Ascending aorta (tissue), 2 donors: ENCODE data around the gene OSGIN1. TPM values are rescaled to one million over a fixed set of nuclear protein-coding genes. Genes with fewer than 3 reads are reported as not detected.

Experiments used
- DNase-seq, 2 donors: peaks; one replicate each; pipeline ENCODE4 v3.0.0-alpha.2; 2019; ENCODE audit warnings: low spot score in 2 of 2
- H3K27ac ChIP-seq, 2 donors: fragments of 200-600 bp; sonication (generic); one replicate each; pipeline ENCODE4 v1.5.1; 2016 to 2017; ENCODE audit warnings: mild to moderate bottlenecking in 1 of 2
- H3K27me3 ChIP-seq: fragments of 200-600 bp; sonication (generic); one replicate; pipeline ENCODE4 v1.5.1; 2017
- H3K36me3 ChIP-seq, 2 donors: fragments of 200-600 bp; sonication (generic); one replicate each; pipeline ENCODE4 v1.5.1; 2016
- H3K4me1 ChIP-seq, 2 donors: fragments of 200-600 bp; sonication (generic); one replicate each; pipeline ENCODE4 v1.5.1; 2016 to 2017; ENCODE audit warnings: mild to moderate bottlenecking in 1 of 2
- H3K4me3 ChIP-seq, 2 donors: fragments of 200-600 bp; sonication (generic); one replicate each; pipeline ENCODE4 v1.5.1; 2016 to 2017; ENCODE audit warnings: mild to moderate bottlenecking in 1 of 2
- H3K9me3 ChIP-seq, 2 donors: fragments of 200-600 bp; sonication (generic); one replicate each; pipeline ENCODE4 v1.5.1; 2016
- CTCF ChIP-seq, 3 experiments: fragments of 200-600 bp in 2 of 3; fragments of 450-650 bp in 1 of 3; sonication (generic) in 2 of 3; IDR thresholded peaks; one replicate each; pipeline ENCODE4 v1.5.1; 2016 to 2019; ENCODE audit warnings: antibody characterized with exemption in 3 of 3, mild to moderate bottlenecking in 1 of 3, moderate library complexity in 1 of 3
- intact Hi-C: fragments of 100-400 bp; cut with DNase I; formaldehyde crosslinking; loops from one replicate; pipeline ENCODE4 v1.15.1; 2023
- total RNA-seq: library from RNA; depleted of rRNA; stranded (reverse); fragments of >200 nt; gene quantifications from one replicate; pipeline ENCODE4 v1.1.0, GENCODE V29; 2016

Gene OSGIN1
- total RNA-seq, 1 donor from 2014 or later, result 7.8 TPM

DNA sequence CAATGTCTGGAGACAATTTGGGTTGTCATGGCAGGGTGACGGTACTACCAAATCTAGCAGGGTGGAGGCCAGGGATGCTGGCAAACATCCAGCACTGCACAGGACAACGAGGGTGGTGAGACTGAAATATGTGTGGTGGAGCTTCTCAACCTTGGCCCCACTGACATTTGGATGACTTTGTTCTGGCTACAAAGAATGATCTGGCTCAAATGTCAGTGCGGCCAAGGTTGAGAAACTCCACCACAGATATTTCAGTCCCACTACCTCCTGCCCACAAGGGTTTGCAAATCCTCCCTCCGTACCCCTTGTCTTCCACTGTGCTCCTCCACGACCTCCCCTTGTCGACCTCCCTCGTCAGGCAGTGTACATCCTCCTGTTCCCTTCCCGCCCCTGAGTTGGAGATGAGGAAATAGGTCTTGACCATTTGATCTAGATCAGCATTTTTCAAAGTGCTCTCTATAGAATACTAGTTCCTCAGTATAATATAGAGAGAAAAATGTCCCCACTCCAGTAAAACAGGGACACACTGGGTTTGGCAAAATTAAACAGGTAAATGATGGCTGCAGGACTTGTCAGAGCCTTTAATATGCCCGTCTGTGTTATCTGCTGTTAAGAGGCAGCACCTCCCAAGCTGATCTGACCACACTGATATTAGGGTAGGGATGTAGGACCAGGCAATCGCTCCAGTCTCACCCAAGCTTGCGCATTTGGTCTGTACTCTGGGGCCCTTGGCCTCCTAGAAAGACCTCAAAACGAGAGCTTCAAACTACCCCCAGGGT lies 6.8 kb downstream of the OSGIN1 start:
- intact Hi-C loops, result loop anchor here (10.0 kb wide), 1 partner anchor 245 kb away; no protein-coding TSS in a partner anchor
- Histone ChIP-seq H3K36me3 (peaks cover 28 to 56% of the 10 kb centered on the region in 2 donors), H3K9me3 (no peaks in the 10 kb centered on the region), H3K27ac (no peak overlapping the region), H3K4me1 (peaks cover 1 to 6% of the 10 kb centered on the region in 2 donors), H3K4me3 (no peak overlapping the region), H3K27me3 (no peaks in the 10 kb centered on the region)
- no peak for DNase-seq
- no peak for TF ChIP-seq CTCF (IDR thresholded peaks at IDR 0.05)

DNA sequence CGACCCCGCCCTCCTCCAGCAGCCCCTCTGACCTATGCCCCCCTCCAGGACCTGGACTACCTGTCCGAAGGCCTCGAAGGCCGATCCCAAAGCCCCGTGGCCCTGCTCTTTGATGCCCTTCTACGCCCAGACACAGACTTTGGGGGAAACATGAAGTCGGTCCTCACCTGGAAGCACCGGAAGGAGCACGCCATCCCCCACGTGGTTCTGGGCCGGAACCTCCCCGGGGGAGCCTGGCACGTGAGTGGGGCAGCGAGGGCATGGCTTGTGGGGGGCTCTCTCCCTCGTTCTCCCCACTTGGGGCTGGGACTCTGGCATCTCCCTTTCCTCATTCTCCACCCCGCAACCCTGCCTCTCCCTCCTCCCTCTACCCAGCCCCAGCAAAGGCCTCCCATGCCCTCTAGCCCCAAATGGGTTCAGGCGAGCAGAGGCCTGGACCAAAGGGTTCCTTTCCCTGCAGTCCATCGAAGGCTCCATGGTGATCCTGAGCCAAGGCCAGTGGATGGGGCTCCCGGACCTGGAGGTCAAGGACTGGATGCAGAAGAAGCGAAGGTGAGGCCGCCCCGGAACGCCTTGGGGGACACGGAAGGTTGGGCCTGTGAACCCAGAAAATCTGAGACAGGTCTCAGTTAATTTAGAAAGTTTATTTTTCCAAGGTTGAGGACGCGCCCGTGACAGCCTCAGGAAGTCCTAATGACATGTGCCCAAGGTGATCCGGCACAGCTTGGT lies 7.6 kb downstream of the OSGIN1 start:
- intact Hi-C loops, result no loop called here
- Histone ChIP-seq H3K27ac (no peak overlapping the region), H3K9me3 (no peaks in the 10 kb centered on the region), H3K27me3 (no peaks in the 10 kb centered on the region), H3K4me1 (no peaks in the 10 kb centered on the region), H3K36me3 (peaks cover 32 to 62% of the 10 kb centered on the region in 2 donors), H3K4me3 (no peak overlapping the region)
- no peak for DNase-seq
- no peak for TF ChIP-seq CTCF (IDR thresholded peaks at IDR 0.05)

- TF ChIP-seq CTCF (IDR thresholded peaks at IDR 0.05), result no peak
- no peak for DNase-seq
- Histone ChIP-seq H3K4me3 (no peak overlapping the region), H3K9me3 (no peaks in the 10 kb centered on the region), H3K27ac (no peak overlapping the region), H3K27me3 (no peaks in the 10 kb centered on the region), H3K36me3 (peaks cover 36 to 68% of the 10 kb centered on the region in 2 donors), H3K4me1 (no peaks in the 10 kb centered on the region)
- intact Hi-C loops, result no loop called here
Observed at GRCh38 chr16:83961591-83961990, 8.6 kb downstream of the OSGIN1 start.

DNA sequence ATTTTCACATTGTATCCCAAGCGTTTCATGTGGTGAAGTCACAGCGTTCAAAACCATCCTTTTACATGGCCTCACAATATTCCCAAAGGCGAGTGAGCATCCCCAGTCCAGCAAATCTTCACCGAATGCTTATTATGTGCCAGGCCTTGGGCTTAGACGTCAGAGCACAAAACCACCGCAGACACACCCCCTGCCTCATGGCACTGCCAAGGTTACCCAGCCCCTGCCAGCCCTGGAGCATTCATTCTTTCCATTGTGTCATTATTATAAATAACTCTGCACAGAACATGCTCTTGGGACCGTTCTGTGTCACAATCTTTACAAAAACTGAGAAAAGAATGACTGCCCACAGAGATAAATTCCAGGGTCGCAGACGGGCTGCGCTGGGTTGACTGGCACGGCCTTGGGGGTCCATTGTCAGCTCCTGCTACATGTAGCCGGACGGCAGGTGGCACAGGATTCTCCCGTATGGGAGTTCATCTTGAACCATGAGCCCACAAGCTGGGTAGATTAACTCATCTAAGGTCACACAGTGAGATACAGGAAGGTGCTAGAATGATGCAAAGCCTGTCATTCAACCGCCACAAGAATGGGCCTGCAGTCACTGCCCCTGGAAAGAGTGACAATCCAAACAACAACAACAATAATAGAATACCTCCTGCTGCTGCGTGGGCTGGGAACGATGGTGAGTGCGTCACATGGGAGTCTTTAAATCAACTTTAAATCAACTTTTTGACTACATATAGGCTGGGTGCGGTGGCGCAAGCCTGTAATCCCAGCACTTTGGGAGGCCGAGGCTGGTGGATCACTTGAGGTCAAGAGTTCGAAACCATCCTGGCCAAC lies 10.5 kb downstream of the OSGIN1 start:
- H3K27ac ChIP-seq, result peak overlapping the region; percentile 61 to 71
- peaks cover 0 to 3% of the 10 kb centered on the region in 2 donors for H3K4me1 ChIP-seq
- no peaks in the 10 kb centered on the region for H3K27me3 ChIP-seq
- no peak overlapping the region for H3K4me3 ChIP-seq
- no peak for TF ChIP-seq CTCF (IDR thresholded peaks at IDR 0.05)
- intact Hi-C loops, result no loop called here
- H3K36me3 ChIP-seq, result peaks cover 36 to 59% of the 10 kb centered on the region in 2 donors
- H3K9me3 ChIP-seq, result no peaks in the 10 kb centered on the region
- DNase-seq, result peak in 1 of 2 donors; percentile 75

DNA sequence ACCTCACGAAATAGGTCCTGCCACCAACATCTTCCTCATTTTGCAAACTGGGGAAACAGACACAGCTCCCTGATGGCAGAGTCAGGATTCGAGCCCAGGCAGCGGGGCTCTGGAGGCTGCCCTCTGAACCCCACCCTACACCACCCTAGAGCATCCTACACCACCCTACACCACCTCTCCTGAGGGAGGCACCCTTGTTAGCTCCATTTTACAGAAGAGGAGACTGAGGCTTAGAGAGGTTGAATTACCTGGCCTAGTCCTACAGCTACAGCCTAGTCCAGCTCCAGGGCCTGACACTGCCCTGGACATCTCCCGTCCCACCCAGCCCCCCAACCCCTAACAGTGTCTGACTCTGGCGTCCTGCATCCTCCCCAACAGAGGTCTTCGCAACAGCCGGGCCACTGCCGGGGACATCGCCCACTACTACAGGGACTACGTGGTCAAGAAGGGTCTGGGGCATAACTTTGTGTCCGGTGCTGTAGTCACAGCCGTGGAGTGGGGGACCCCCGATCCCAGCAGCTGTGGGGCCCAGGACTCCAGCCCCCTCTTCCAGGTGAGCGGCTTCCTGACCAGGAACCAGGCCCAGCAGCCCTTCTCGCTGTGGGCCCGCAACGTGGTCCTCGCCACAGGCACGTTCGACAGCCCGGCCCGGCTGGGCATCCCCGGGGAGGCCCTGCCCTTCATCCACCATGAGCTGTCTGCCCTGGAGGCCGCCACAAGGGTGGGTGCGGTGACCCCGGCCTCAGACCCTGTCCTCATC lies 11.8 kb downstream of the OSGIN1 start:
- DNase-seq, result no peak
- peaks cover 29 to 46% of the 10 kb centered on the region in 2 donors for H3K36me3 ChIP-seq
- peaks cover 0 to 3% of the 10 kb centered on the region in 2 donors for H3K4me1 ChIP-seq
- intact Hi-C loops, result no loop called here
- no peaks in the 10 kb centered on the region for H3K9me3 ChIP-seq
- TF ChIP-seq CTCF (IDR thresholded peaks at IDR 0.05), result no peak
- no peak overlapping the region for H3K4me3 ChIP-seq
- H3K27me3 ChIP-seq, result peaks cover 5% of the 10 kb centered on the region
- no peak overlapping the region for H3K27ac ChIP-seq
